Peyer's patch (tissue), 4 donors: ENCODE measurements around the gene IL12RB2. TPM values are rescaled to one million over a fixed set of nuclear protein-coding genes. Genes with fewer than 3 reads are reported as not detected.

Experiments
- DNase-seq, 3 donors: peaks; one replicate each; pipeline ENCODE4 v3.0.0-alpha.2; 2017 to 2019
- H3K27ac ChIP-seq, 4 donors: fragments of 200-600 bp; sonication (generic); one replicate each; pipeline ENCODE4 v1.5.1; 2016 to 2019
- H3K27me3 ChIP-seq, 2 donors: fragments of 200-600 bp; sonication (generic); one replicate each; pipeline ENCODE4 v1.5.1; 2019
- H3K36me3 ChIP-seq, 3 donors: fragments of 200-600 bp; sonication (generic); one replicate each; pipeline ENCODE4 v1.5.1; 2016 to 2019
- H3K4me1 ChIP-seq, 4 donors: fragments of 200-600 bp; sonication (generic); one replicate each; pipeline ENCODE4 v1.5.1; 2016 to 2019
- H3K4me3 ChIP-seq, 4 donors: fragments of 200-600 bp; sonication (generic); 1 replicate in 3 of 4; 2 replicates in 1 of 4; pipeline ENCODE4 v1.5.1; 2016 to 2019; ENCODE audit warnings: mild to moderate bottlenecking in 1 of 4
- H3K9me3 ChIP-seq, 4 donors: fragments of 200-600 bp; sonication (generic); one replicate each; pipeline ENCODE4 v1.5.1; 2016 to 2019; ENCODE audit warnings: mild to moderate bottlenecking in 1 of 4
- POLR2A ChIP-seq, 2 donors: fragments of 450-650 bp; IDR thresholded peaks; one replicate each; pipeline ENCODE4 v1.5.1; 2017; ENCODE audit warnings: antibody characterized with exemption in 2 of 2, mild to moderate bottlenecking in 2 of 2, moderate library complexity in 2 of 2
- total RNA-seq, 4 donors: library from RNA; depleted of rRNA; stranded (reverse); fragments of >200 nt; gene quantifications; one replicate each; pipeline ENCODE4 v1.1.0, GENCODE V29; 2016
- TF ChIP-seq, protein P1 (sequence below), 6 experiments: fragments of 450-650 bp in 4 of 6; fragments of 200-600 bp in 2 of 6; sonication (generic) in 1 of 6; IDR thresholded peaks; one replicate each; pipeline ENCODE4 v1.5.1; 2017 to 2019; ENCODE audit warnings: antibody characterized with exemption in 6 of 6, mild to moderate bottlenecking in 3 of 6, moderate library complexity in 1 of 6

IL12RB2 gene, protein sequence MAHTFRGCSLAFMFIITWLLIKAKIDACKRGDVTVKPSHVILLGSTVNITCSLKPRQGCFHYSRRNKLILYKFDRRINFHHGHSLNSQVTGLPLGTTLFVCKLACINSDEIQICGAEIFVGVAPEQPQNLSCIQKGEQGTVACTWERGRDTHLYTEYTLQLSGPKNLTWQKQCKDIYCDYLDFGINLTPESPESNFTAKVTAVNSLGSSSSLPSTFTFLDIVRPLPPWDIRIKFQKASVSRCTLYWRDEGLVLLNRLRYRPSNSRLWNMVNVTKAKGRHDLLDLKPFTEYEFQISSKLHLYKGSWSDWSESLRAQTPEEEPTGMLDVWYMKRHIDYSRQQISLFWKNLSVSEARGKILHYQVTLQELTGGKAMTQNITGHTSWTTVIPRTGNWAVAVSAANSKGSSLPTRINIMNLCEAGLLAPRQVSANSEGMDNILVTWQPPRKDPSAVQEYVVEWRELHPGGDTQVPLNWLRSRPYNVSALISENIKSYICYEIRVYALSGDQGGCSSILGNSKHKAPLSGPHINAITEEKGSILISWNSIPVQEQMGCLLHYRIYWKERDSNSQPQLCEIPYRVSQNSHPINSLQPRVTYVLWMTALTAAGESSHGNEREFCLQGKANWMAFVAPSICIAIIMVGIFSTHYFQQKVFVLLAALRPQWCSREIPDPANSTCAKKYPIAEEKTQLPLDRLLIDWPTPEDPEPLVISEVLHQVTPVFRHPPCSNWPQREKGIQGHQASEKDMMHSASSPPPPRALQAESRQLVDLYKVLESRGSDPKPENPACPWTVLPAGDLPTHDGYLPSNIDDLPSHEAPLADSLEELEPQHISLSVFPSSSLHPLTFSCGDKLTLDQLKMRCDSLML
- total RNA-seq: 1 to 10 TPM in 2 of 4 donors, under 1 TPM in 2; 0.35 to 3.3 (median 1.8) TPM

DNA sequence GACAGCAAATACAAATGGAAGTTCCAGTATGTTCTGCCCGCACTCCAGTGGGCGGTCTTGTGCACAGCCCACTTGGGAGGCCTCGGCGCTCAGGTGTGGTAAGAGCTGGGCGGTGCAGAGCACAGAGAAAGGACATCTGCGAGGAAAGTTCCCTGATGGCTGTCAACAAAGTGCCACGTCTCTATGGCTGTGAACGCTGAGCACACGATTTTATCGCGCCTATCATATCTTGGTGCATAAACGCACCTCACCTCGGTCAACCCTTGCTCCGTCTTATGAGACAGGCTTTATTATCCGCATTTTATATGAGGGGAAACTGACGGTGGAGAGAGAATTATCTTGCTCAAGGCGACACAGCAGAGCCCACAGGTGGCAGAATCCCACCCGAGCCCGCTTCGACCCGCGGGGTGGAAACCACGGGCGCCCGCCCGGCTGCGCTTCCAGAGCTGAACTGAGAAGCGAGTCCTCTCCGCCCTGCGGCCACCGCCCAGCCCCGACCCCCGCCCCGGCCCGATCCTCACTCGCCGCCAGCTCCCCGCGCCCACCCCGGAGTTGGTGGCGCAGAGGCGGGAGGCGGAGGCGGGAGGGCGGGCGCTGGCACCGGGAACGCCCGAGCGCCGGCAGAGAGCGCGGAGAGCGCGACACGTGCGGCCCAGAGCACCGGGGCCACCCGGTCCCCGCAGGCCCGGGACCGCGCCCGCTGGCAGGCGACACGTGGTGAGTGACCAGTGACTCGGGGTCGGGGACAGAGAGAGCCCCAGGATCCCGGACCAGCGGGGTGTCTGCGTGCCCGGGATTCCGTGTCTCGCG, at the start of gene IL12RB2:
IL12RB2 (plus strand) TSS at position 623 of the 810 bp plus-strand sequence. CDS start 12,496 bp downstream, outside the sequence.
- DNase-seq: peak in 2 of 3 donors; percentile 47 to 68
- peak within 1 kb of the TSS in 2 of 4 donors; percentile 9 to 72 for H3K27ac ChIP-seq
- H3K27me3 ChIP-seq: peaks cover 0 to 4% of the 10 kb centered on the region in 2 donors
- TF ChIP-seq, protein P1, sequence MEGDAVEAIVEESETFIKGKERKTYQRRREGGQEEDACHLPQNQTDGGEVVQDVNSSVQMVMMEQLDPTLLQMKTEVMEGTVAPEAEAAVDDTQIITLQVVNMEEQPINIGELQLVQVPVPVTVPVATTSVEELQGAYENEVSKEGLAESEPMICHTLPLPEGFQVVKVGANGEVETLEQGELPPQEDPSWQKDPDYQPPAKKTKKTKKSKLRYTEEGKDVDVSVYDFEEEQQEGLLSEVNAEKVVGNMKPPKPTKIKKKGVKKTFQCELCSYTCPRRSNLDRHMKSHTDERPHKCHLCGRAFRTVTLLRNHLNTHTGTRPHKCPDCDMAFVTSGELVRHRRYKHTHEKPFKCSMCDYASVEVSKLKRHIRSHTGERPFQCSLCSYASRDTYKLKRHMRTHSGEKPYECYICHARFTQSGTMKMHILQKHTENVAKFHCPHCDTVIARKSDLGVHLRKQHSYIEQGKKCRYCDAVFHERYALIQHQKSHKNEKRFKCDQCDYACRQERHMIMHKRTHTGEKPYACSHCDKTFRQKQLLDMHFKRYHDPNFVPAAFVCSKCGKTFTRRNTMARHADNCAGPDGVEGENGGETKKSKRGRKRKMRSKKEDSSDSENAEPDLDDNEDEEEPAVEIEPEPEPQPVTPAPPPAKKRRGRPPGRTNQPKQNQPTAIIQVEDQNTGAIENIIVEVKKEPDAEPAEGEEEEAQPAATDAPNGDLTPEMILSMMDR (IDR thresholded peaks at IDR 0.05): no peak
- TF ChIP-seq POLR2A (IDR thresholded peaks at IDR 0.05): no peak
- peak within 1 kb of the TSS; percentile 28 to 63 (median 52) for H3K4me3 ChIP-seq
- no peaks in the 10 kb centered on the region for H3K9me3 ChIP-seq
- H3K36me3 ChIP-seq: no peaks in the 10 kb centered on the region
- peaks cover 0 to 13% (median 2%) of the 10 kb centered on the region in 4 donors for H3K4me1 ChIP-seq

DNA sequence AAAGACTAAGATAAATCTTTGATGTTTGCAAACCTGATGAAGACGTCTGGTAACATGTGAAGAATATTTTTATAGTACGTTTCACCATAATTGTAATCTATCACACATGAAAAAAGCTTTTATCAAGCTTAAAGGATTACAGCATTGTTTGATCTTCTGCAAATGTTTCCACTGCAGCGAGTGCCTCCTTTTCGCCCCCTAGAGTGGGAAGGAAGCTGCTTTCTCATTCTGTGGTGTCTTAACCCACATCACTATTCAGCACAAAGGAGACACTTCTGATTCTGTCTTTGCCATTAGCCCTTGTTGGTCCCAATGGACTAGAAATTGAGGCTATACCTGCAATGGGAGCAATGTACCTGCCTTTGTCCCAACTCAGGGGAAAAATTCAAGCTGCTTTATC, 46.0 kb upstream of the IL12RB2 start:
- DNase-seq: no peak
- TF ChIP-seq, protein P1 (IDR thresholded peaks at IDR 0.05): peak in 1 of 6 experiments; percentile 19
- TF ChIP-seq POLR2A (IDR thresholded peaks at IDR 0.05): no peak
- H3K4me1 ChIP-seq: no peaks in the 10 kb centered on the region
- no peaks in the 10 kb centered on the region for H3K36me3 ChIP-seq
- no peak overlapping the region for H3K4me3 ChIP-seq
- no peak overlapping the region for H3K27ac ChIP-seq
- H3K27me3 ChIP-seq: no peaks in the 10 kb centered on the region
- H3K9me3 ChIP-seq: no peaks in the 10 kb centered on the region

DNA sequence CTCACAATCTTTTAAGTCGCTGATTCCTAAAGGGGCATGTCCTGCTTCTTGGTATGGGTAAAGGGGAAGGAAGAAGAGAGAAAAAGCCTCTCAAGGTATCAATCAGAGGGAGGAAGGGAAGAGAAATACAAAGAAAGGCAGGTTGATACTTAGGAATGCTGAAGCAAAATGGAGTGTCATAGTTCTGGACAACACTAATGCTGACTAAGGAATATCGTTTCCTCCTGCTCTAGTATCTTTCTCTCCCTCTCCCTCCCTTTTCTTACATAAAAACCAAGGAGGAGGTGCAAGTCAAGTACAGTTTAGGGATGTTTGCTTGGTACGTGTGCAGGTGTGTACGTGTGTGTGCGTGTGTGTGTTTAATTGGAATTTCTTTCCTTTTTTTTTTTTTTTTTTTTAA, 44.9 kb upstream of the IL12RB2 start:
- Histone ChIP-seq H3K9me3 (no peaks in the 10 kb centered on the region), H3K36me3 (no peaks in the 10 kb centered on the region), H3K27me3 (no peaks in the 10 kb centered on the region), H3K4me1 (no peaks in the 10 kb centered on the region), H3K27ac (no peak overlapping the region), H3K4me3 (no peak overlapping the region)
- DNase-seq: no peak
- TF ChIP-seq, protein P1 (IDR thresholded peaks at IDR 0.05): no peak
- no peak for TF ChIP-seq POLR2A (IDR thresholded peaks at IDR 0.05)

DNA sequence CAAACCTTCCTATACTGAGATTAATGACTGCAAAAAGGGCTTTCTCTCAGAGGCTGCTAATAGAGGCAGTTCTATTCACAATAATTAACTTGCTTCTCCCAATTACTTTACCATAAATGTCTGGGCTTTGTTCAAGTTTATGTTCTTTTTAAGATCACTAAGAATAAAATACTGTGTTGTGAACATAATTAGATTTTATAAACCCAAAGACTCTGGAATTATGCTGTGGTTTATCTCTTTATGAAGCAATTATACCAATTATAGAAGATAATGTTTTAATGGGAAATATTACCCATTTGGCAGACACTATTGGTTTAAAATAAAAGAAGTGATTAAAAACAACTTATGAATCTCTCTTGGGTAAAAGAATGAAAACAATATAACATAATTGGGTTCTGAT, 43.5 kb upstream of the IL12RB2 start:
- Histone ChIP-seq H3K4me1 (no peaks in the 10 kb centered on the region), H3K4me3 (no peak overlapping the region)
- DNase-seq: no peak

More for the DNA sequence above, 43.5 kb upstream of the IL12RB2 start:
- H3K27ac ChIP-seq: no peak overlapping the region
- TF ChIP-seq POLR2A (IDR thresholded peaks at IDR 0.05): no peak
- TF ChIP-seq, protein P1 (IDR thresholded peaks at IDR 0.05): no peak
- no peaks in the 10 kb centered on the region for H3K36me3 ChIP-seq
- no peaks in the 10 kb centered on the region for H3K9me3 ChIP-seq
- H3K27me3 ChIP-seq: no peaks in the 10 kb centered on the region
